Measurements from ENCODE around the gene GRIN3B. TPM values are rescaled to one million over a fixed set of nuclear protein-coding genes. Genes with fewer than 3 reads are reported as not detected.

GRIN3B gene
- total and polyA plus RNA-seq, 9 of the 15 experiments (the other 6 are each of a cell fraction or from before 2014, with no cell fraction given): 0.06 to 0.95 (median 0.19) TPM; not detected in 6

DNA sequence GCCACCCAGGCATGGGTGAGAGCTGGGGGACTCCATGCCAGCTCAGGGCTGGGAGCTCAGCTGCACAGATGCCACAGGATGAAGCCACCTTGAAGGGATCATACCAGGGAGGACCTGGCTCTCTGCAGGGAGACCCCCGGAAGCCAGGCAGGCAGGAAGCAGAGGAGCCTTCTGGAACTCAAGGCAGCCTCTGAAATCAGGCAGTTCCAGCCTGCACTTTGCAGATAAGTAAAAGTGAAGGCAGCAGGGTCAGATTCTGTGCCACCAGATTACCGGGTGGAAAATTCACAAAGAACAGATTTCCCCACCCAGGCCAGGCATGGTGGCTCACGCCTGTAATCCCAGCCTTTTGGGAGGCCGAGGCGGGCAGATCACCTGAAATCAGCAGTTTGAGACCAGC is 18.2 kb downstream of the GRIN3B start (continued):
- no peak for TF ChIP-seq E2F3 (CRISPR knock-in tag; IDR thresholded peaks at IDR 0.05)

GRCh38 chr19:1018932-1019615 is 18.9 kb downstream of the GRIN3B start:
- 43% methylated on average over 10 of the region's 17 CpGs for WGBS (ENCODE audit: insufficient coverage, low coverage, missing lambda C conversion rate)
- peaks cover 71% of the 10 kb centered on the region for H3K79me2 ChIP-seq (ENCODE audit: control insufficient read depth, insufficient read depth, low read length)
- no peak for DNase-seq (ENCODE audit: extremely low read depth in 1 of 4, low spot score in 3 of 4)
- in situ Hi-C loops (cut with MboI) (no loop called here), intact Hi-C loops (cut with micrococcal nuclease) (no loop called here)
- no peak overlapping the region for H2AFZ ChIP-seq (ENCODE audit: low read depth, low read length)
- H3K4me1 ChIP-seq (replicated peaks in 1 of 2; ENCODE audit: control insufficient read depth in 2 of 2, insufficient read depth in 2 of 2, low read length in 2 of 2): peaks cover 27 to 87% of the 10 kb centered on the region in 2 experiments
- ChIA-PET POLR2A (interaction anchor here (0.7 to 1.9 kb wide), 7 partner anchors 9 to 439 kb away, joined by 3 to 14 read pairs (median 5); partner anchors contain the start of genes CIRBP and WDR18), CTCF (ENCODE audit: low intra/inter-chr PET ratio) (no interaction called here)
- H3K9me1 ChIP-seq (ENCODE audit: control insufficient read depth, insufficient read depth, low read length): peaks cover 16% of the 10 kb centered on the region
- H3K27me3 ChIP-seq (ENCODE audit: control insufficient read depth in 2 of 2, insufficient read depth in 2 of 2, low read length in 2 of 2): no peaks in the 10 kb centered on the region
- H3K4me3 ChIP-seq: peak overlapping the region; percentile 94
- H4K20me1 ChIP-seq (replicated peaks; ENCODE audit: control insufficient read depth, insufficient read depth, low read length): peaks cover 53% of the 10 kb centered on the region
- H3K9ac ChIP-seq (ENCODE audit: insufficient read depth in 1 of 2, low read depth in 2 of 2, low read length in 2 of 2): peak overlapping the region; percentile 23 to 99; a peak in 2 of 4 replicates
- TF ChIP-seq NCOA6 (IDR thresholded peaks at IDR 0.05) (no peak), RBFOX2 (IDR thresholded peaks at IDR 0.05; ENCODE audit: low read depth, low read length) (peak; percentile 3; the same call in 1 of the 2 replicates), ZNF384 (IDR thresholded peaks at IDR 0.05; ENCODE audit: low read depth, low read length) (0 out of 2 replicates have a peak, but pooled peaks have one; percentile 17), CHD1 (IDR thresholded peaks at IDR 0.05; ENCODE audit: low read length) (peak; percentile 40), PRDM10 (IDR thresholded peaks at IDR 0.05; ENCODE audit: partially characterized antibody) (peak; percentile 93), SMAD3 (CRISPR knock-in tag; conservative IDR thresholded peaks at IDR 0.05) (no peak), JUN (IDR thresholded peaks at IDR 0.05; ENCODE audit: borderline replicate concordance, low read depth, low read length) (no peak), JUN (CRISPR knock-in tag; IDR thresholded peaks at IDR 0.05; ENCODE audit: borderline replicate concordance) (0 out of 2 replicates have a peak, but pooled peaks have one; percentile 25), MED1 (CRISPR knock-in tag; IDR thresholded peaks at IDR 0.05; ENCODE audit: borderline replicate concordance) (0 out of 2 replicates have a peak, but pooled peaks have one; percentile 20)
- no peak for FAIRE-seq
- H3K4me2 ChIP-seq (ENCODE audit: insufficient read depth, low read length): peak overlapping the region; percentile 88
- no peaks in the 10 kb centered on the region for H3K9me3 ChIP-seq (replicated peaks; ENCODE audit: control insufficient read depth, insufficient read depth, low read depth, low read length)
- H3K36me3 ChIP-seq (ENCODE audit: control insufficient read depth, insufficient read depth, low read length): peaks cover 55% of the 10 kb centered on the region; the same call in 2 of the 3 replicates
- ATAC-seq: no peak
- H3K27ac ChIP-seq (ENCODE audit: extremely low read depth, low read depth, low read length): no peak overlapping the region
- BruUV-seq (replicated peaks): no TSS peak

Measured in K562 (cell line).